Esophagus muscularis mucosa (tissue), 4 donors: ENCODE results near the gene SHISA3. TPM values are rescaled to one million over a fixed set of nuclear protein-coding genes. Genes with fewer than 3 reads are reported as not detected.

Experiments
- DNase-seq: peaks from one replicate; pipeline ENCODE4 v3.0.0-alpha.2; 2017; ENCODE audit errors: extremely low spot score
- H3K27ac ChIP-seq, 4 donors: fragments of 200-600 bp; sonication (generic); replicated peaks in 1 of 4; 1 replicate in 3 of 4; 2 replicates in 1 of 4; pipeline ENCODE4 v1.5.1; 2016 to 2019; ENCODE audit warnings: mild to moderate bottlenecking in 1 of 4
- H3K27me3 ChIP-seq, 4 donors: fragments of 200-600 bp; sonication (generic); one replicate each; pipeline versions ENCODE4 v1.5.1 to v1.6.0; 2016 to 2019
- H3K36me3 ChIP-seq, 4 donors: fragments of 200-600 bp; sonication (generic); one replicate each; pipeline ENCODE4 v1.5.1; 2016 to 2019
- H3K4me1 ChIP-seq, 4 donors: fragments of 200-600 bp; sonication (generic); one replicate each; pipeline ENCODE4 v1.5.1; 2016 to 2019
- H3K4me3 ChIP-seq, 4 donors: fragments of 200-600 bp; sonication (generic); 1 replicate in 2 of 4; 2 replicates in 2 of 4; pipeline ENCODE4 v1.5.1; 2016 to 2019; ENCODE audit warnings: mild to moderate bottlenecking in 4 of 4, moderate library complexity in 1 of 4
- H3K9me3 ChIP-seq, 4 donors: fragments of 200-600 bp; sonication (generic); 1 replicate in 3 of 4; 2 replicates in 1 of 4; pipeline ENCODE4 v1.5.1; 2016 to 2019
- CTCF ChIP-seq, 3 experiments: fragments of 200-600 bp in 2 of 3; fragments of 450-650 bp in 1 of 3; sonication (generic) in 2 of 3; IDR thresholded peaks; one replicate each; pipeline ENCODE4 v1.5.1; 2017 to 2019; ENCODE audit warnings: antibody characterized with exemption in 3 of 3, mild to moderate bottlenecking in 2 of 3, moderate library complexity in 1 of 3
- EP300 ChIP-seq: sonication (generic); formaldehyde crosslinking; IDR thresholded peaks from one replicate; pipeline ENCODE4 v1.6.1; 2017; ENCODE audit warnings: antibody characterized with exemption
- POLR2A ChIP-seq: fragments of 450-650 bp; IDR thresholded peaks from one replicate; pipeline ENCODE4 v1.6.1; 2017; ENCODE audit warnings: antibody characterized with exemption, moderate library complexity, mild to moderate bottlenecking, low read depth
- POLR2AphosphoS5 ChIP-seq, 2 donors: sonication (generic); formaldehyde crosslinking; IDR thresholded peaks; one replicate each; pipeline ENCODE4 v1.6.1; 2017; ENCODE audit warnings: antibody characterized with exemption in 2 of 2
- WGBS: methylation state at CpG from one replicate; pipeline ENCODE4 v1.1.5; 2018; 5-methylcytosine and 5-hydroxymethylcytosine counted together
- intact Hi-C: fragments of 100-400 bp; cut with DNase I; formaldehyde crosslinking; loops from one replicate; pipeline ENCODE4 v1.15.1; 2023
- total RNA-seq, 4 donors: library from RNA; depleted of rRNA; stranded (reverse); fragments of >200 nt; gene quantifications; one replicate each; pipeline versions ENCODE4 v1.1.0 to v1.2.1, GENCODE V29; 2016

SHISA3 gene
- total RNA-seq, 4 donors from 2014 or later, result 9.1 to 38.6 (median 19.8) TPM

DNA sequence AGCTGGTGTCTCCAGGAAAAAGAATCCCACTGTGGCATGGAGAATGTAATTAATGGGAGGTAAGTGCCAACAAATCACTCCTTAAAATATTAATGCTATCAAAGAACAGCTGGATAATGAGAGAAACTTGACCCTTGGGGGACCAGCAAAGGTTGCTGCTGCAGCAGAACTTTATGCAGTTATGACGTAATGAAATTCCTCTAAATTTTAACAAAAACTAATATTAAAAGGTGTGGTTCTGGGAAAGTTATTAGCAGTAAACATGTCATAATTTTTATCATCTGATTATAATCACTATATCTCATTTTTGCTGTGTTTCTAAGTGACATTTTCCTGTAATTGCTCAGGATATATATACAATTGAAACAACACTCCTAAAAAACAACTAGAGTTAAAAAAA lies 1.7 kb upstream of the SHISA3 start:
- H3K4me3 ChIP-seq, result no peak overlapping the region
- peaks cover 11 to 31% (median 29%) of the 10 kb centered on the region in 4 donors for H3K4me1 ChIP-seq
- no peaks in the 10 kb centered on the region for H3K9me3 ChIP-seq
- H3K27me3 ChIP-seq, result peaks cover 0 to 51% (median 15%) of the 10 kb centered on the region in 4 donors
- intact Hi-C loops, result loop anchor here (10.0 kb wide), 1 partner anchor 119 kb away; no protein-coding TSS in a partner anchor
- no peaks in the 10 kb centered on the region for H3K36me3 ChIP-seq
- DNase-seq, result no peak
- 76% methylated on average over 1 of the region's 1 CpG for WGBS
- no peak overlapping the region for H3K27ac ChIP-seq
- TF ChIP-seq POLR2AphosphoS5 (IDR thresholded peaks at IDR 0.05), result no peak

GRCh38 chr4:42396361-42396751 lies 932 bp upstream of the SHISA3 start:
- no peak for DNase-seq
- Histone ChIP-seq H3K4me3 (peak overlapping the region; percentile 56 to 64 (median 60)), H3K27me3 (peaks cover 0 to 59% (median 17%) of the 10 kb centered on the region in 4 donors), H3K36me3 (no peaks in the 10 kb centered on the region), H3K9me3 (no peaks in the 10 kb centered on the region), H3K4me1 (peaks cover 11 to 31% (median 29%) of the 10 kb centered on the region in 4 donors), H3K27ac (no peak overlapping the region)
- TF ChIP-seq CTCF (IDR thresholded peaks at IDR 0.05) (no peak), POLR2A (no peak), EP300 (no peak), POLR2AphosphoS5 (IDR thresholded peaks at IDR 0.05) (no peak)
- intact Hi-C loops, result loop anchor here (10.0 kb wide), 1 partner anchor 118 kb away; no protein-coding TSS in a partner anchor
- WGBS, result 55% methylated on average over 17 of the region's 17 CpGs

GRCh38 chr4:42397635-42398170 lies 415 bp downstream of the SHISA3 start:
- Histone ChIP-seq H3K9me3 (no peaks in the 10 kb centered on the region), H3K4me3 (peak overlapping the region; percentile 56 to 64 (median 60)), H3K27me3 (peaks cover 0 to 65% (median 18%) of the 10 kb centered on the region in 4 donors), H3K36me3 (no peaks in the 10 kb centered on the region), H3K27ac (peak overlapping the region; percentile 34 to 76 (median 71)), H3K4me1 (peaks cover 11 to 31% (median 29%) of the 10 kb centered on the region in 4 donors)
- DNase-seq, result no peak
- intact Hi-C loops, result loop anchor here (10.0 kb wide), 1 partner anchor 117 kb away; no protein-coding TSS in a partner anchor
- TF ChIP-seq EP300 (no peak), POLR2AphosphoS5 (IDR thresholded peaks at IDR 0.05) (no peak), POLR2A (no peak), CTCF (IDR thresholded peaks at IDR 0.05) (no peak)
- no CpG with 5 or more reads among the region's 52 CpGs for WGBS

- no peak for TF ChIP-seq POLR2AphosphoS5 (IDR thresholded peaks at IDR 0.05)
- TF ChIP-seq POLR2A, result no peak
- H3K27me3 ChIP-seq, result peaks cover 0 to 71% (median 18%) of the 10 kb centered on the region in 4 donors
- DNase-seq, result no peak
- H3K36me3 ChIP-seq, result no peaks in the 10 kb centered on the region
- intact Hi-C loops, result loop anchor here (10.0 kb wide), 1 partner anchor 116 kb away; no protein-coding TSS in a partner anchor
- H3K9me3 ChIP-seq, result no peaks in the 10 kb centered on the region
- H3K27ac ChIP-seq, result peak overlapping the region; percentile 34 to 76 (median 71)
- peak overlapping the region; percentile 56 to 64 (median 60) for H3K4me3 ChIP-seq
- H3K4me1 ChIP-seq, result peaks cover 11 to 31% (median 29%) of the 10 kb centered on the region in 4 donors
- 3% methylated on average over 34 of the region's 60 CpGs for WGBS
Measured at GRCh38 chr4:42398171-42398870, 1.0 kb downstream of the SHISA3 start.

DNA sequence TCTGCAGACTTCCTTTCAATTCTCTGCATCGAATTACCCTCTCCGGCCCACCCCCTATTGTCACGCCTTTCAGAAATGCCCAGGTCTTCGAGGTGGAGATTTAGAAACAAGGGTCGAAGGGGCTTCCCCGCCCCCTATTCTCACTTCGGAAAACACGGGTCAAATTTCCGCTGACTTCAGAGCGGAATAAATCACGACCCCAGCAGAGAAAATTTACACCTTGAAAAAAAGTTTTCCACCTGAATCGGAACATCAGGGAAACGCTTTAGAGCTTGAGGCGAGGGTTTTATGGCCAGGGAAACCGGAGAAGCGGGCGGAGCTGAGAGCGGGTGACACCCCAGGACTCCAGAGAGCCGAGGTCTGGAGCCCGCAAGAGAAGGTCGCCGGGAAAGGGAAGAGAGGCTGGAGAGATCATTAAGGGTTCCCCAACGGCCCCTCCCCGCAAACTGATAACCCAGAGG lies 1.6 kb downstream of the SHISA3 start:
- DNase-seq, result no peak
- no peak for TF ChIP-seq EP300
- TF ChIP-seq CTCF (IDR thresholded peaks at IDR 0.05), result no peak
- H3K4me1 ChIP-seq, result peaks cover 11 to 31% (median 29%) of the 10 kb centered on the region in 4 donors
- intact Hi-C loops, result loop anchor here (10.0 kb wide), 1 partner anchor 116 kb away; no protein-coding TSS in a partner anchor
- no peaks in the 10 kb centered on the region for H3K9me3 ChIP-seq
- H3K36me3 ChIP-seq, result no peaks in the 10 kb centered on the region
- peaks cover 0 to 76% (median 18%) of the 10 kb centered on the region in 4 donors for H3K27me3 ChIP-seq
- H3K4me3 ChIP-seq, result peak overlapping the region; percentile 56 to 64 (median 60)
- 16% methylated on average over 24 of the region's 24 CpGs for WGBS
- peak overlapping the region; percentile 34 to 76 (median 71) for H3K27ac ChIP-seq
